Measurements from ENCODE around the gene MRI1.

The MRI1 gene

DNA sequence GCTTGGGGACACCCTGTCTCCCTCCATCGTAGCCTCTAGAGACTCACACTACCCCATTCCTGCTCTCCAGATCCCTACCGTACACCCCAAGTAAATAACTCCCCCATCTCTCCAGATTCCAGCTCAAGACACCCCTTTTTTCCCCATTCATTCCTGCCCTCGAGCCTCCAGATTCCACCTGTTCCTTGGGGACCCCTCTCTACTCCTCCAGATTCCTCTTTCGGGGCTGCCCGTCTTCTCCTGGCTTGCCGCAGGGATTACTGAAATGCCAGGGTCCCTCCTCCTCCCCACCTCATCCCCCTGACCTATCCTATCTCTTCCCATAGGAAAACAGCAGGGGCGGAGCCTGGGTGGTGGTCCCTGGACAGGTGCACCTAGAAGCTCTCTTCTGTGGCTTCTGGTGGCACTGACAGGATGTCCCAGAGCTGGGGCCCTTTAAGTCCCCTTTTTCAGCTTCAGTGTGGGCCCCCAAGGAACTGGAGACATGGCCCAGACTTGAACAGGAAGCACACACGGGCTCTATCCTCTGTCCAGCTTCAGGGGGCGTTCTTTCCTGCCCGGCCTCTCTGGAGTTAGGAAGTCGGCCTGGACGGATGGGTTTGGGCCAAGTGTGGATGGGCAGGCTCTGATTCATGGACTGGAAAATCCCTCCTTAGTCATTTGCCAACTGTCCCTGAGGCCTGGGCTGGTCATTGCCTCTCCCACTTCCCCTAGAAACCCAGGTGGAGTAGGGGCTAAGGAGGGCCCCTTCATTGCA lies 32.2 kb downstream of the MRI1 start:
- Histone ChIP-seq H3K27ac (peak overlapping the region; percentile 36), H3K36me3 (no peaks in the 10 kb centered on the region), H3K4me1 (ENCODE audit: control insufficient read depth in 1 of 2, insufficient read depth in 1 of 2, low read depth in 1 of 2, low read length in 1 of 2) (peaks cover 18 to 20% of the 10 kb centered on the region in 2 experiments), H3K9me3 (no peaks in the 10 kb centered on the region), H3K4me3 (ENCODE audit: low read depth in 1 of 2, low read length in 1 of 2) (peak overlapping the region; percentile 71 to 83), H3K27me3 (no peaks in the 10 kb centered on the region)
- TF ChIP-seq CTCF (IDR thresholded peaks at IDR 0.05), result no peak

- Histone ChIP-seq H3K4me1 (ENCODE audit: control insufficient read depth in 1 of 2, insufficient read depth in 1 of 2, low read depth in 1 of 2, low read length in 1 of 2) (peaks cover 18 to 20% of the 10 kb centered on the region in 2 experiments), H3K27ac (peak overlapping the region; percentile 36), H3K4me3 (ENCODE audit: low read depth in 1 of 2, low read length in 1 of 2) (no peak overlapping the region), H3K36me3 (no peaks in the 10 kb centered on the region), H3K9me3 (no peaks in the 10 kb centered on the region), H3K27me3 (no peaks in the 10 kb centered on the region)
- no peak for TF ChIP-seq CTCF (IDR thresholded peaks at IDR 0.05)
These were observed 32.7 kb downstream of the MRI1 start for GRCh38 chr19:13797058-13797440.

GRCh38 chr19:13797870-13798269 lies 33.5 kb downstream of the MRI1 start:
- Histone ChIP-seq H3K9me3 (no peaks in the 10 kb centered on the region), H3K27me3 (no peaks in the 10 kb centered on the region), H3K36me3 (no peaks in the 10 kb centered on the region), H3K4me3 (ENCODE audit: low read depth in 1 of 2, low read length in 1 of 2) (no peak overlapping the region), H3K4me1 (ENCODE audit: control insufficient read depth in 1 of 2, insufficient read depth in 1 of 2, low read depth in 1 of 2, low read length in 1 of 2) (peaks cover 18 to 20% of the 10 kb centered on the region in 2 experiments), H3K27ac (no peak overlapping the region)
- TF ChIP-seq CTCF (IDR thresholded peaks at IDR 0.05), result no peak

DNA sequence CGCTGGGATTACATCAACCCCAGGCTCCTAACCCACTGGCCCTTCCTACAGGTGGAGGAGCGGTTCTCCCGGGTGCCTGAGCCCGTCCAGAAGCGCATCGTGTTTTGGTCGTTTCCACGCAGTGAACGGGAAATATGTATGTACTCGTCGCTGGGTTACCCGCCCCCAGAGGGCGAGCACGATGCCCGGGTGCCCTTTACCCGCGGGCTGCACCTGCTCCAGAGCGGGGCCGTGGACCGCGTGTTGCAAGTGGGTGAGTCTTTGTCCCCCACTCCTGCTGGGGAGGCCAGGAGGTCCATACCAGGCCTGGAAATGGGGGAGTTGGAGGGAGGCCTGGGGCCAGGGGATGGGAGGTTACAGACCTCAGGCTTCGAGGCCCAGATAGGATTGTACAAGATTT lies 35.3 kb downstream of the MRI1 start:
- Histone ChIP-seq H3K27ac (no peak overlapping the region), H3K36me3 (peaks cover under 1% of the 10 kb centered on the region), H3K9me3 (no peaks in the 10 kb centered on the region), H3K4me3 (ENCODE audit: low read depth in 1 of 2, low read length in 1 of 2) (no peak overlapping the region), H3K4me1 (ENCODE audit: control insufficient read depth in 1 of 2, insufficient read depth in 1 of 2, low read depth in 1 of 2, low read length in 1 of 2) (peaks cover 14 to 16% of the 10 kb centered on the region in 2 experiments), H3K27me3 (no peaks in the 10 kb centered on the region)
- TF ChIP-seq CTCF (IDR thresholded peaks at IDR 0.05), result no peak

GRCh38 chr19:13803038-13803437 lies 38.7 kb downstream of the MRI1 start:
- no peak overlapping the region for H3K4me3 ChIP-seq (ENCODE audit: low read depth in 1 of 2, low read length in 1 of 2)
- peaks cover 10% of the 10 kb centered on the region for H3K36me3 ChIP-seq
- H3K9me3 ChIP-seq, result no peaks in the 10 kb centered on the region
- H3K4me1 ChIP-seq (ENCODE audit: control insufficient read depth in 1 of 2, insufficient read depth in 1 of 2, low read depth in 1 of 2, low read length in 1 of 2), result no peaks in the 10 kb centered on the region
- no peak for TF ChIP-seq CTCF (IDR thresholded peaks at IDR 0.05)
- H3K27me3 ChIP-seq, result no peaks in the 10 kb centered on the region
- H3K27ac ChIP-seq, result no peak overlapping the region

Measured in neutrophil (primary cell).